GM19238 (cell line): ENCODE measurements around the gene IL2RA.

ENCODE experiments used
- DNase-seq: peaks from one replicate; pipeline ENCODE4 v3.0.0; 2011; ENCODE audit warnings: low spot score; ENCODE audit not compliant: insufficient read length

Gene IL2RA

GRCh38 chr10:5988336-5988920 is 73.7 kb downstream of the IL2RA start:
- no peak for DNase-seq

- no peak for DNase-seq
These were observed 74.4 kb downstream of the IL2RA start for GRCh38 chr10:5987747-5988146.

- DNase-seq, result no peak
These were observed 77.1 kb downstream of the IL2RA start for GRCh38 chr10:5985029-5985428.

- no peak for DNase-seq
These were observed 78.4 kb downstream of the IL2RA start for GRCh38 chr10:5983774-5984173.

- DNase-seq, result no peak
These were observed 80.6 kb downstream of the IL2RA start for GRCh38 chr10:5981529-5981928.

GRCh38 chr10:5978230-5978489 is 84.0 kb downstream of the IL2RA start:
- DNase-seq, result no peak

- DNase-seq, result peak; percentile 90
These were observed 84.5 kb downstream of the IL2RA start, which contains the start of gene IL15RA for GRCh38 chr10:5977471-5978229. Gene IL15RA, minus strand, starts transcription at chr10:5977543. Its CDS starts 51 bp downstream, at chr10:5977492.

- peak; percentile 35 for DNase-seq
These were observed 85.4 kb downstream of the IL2RA start for GRCh38 chr10:5976512-5977470.

GRCh38 chr10:5975641-5976473 is 86.3 kb downstream of the IL2RA start:
- peak; percentile 65 for DNase-seq

- no peak for DNase-seq
These were observed 89.1 kb downstream of the IL2RA start for GRCh38 chr10:5973069-5973468.

GRCh38 chr10:5971886-5972285 is 90.3 kb downstream of the IL2RA start:
- DNase-seq, result no peak

GRCh38 chr10:5971315-5971832 is 90.8 kb downstream of the IL2RA start:
- DNase-seq, result no peak

GRCh38 chr10:5970527-5970926 is 91.6 kb downstream of the IL2RA start:
- no peak for DNase-seq

- no peak for DNase-seq
These were observed 92.1 kb downstream of the IL2RA start for GRCh38 chr10:5970066-5970465.

- no peak for DNase-seq
These were observed 93.3 kb downstream of the IL2RA start for GRCh38 chr10:5968681-5969453.

- no peak for DNase-seq
These were observed 94.0 kb downstream of the IL2RA start for GRCh38 chr10:5968037-5968680.

- no peak for DNase-seq
These were observed 96.9 kb downstream of the IL2RA start for GRCh38 chr10:5965266-5965665.

GRCh38 chr10:5964736-5965135 is 97.4 kb downstream of the IL2RA start:
- DNase-seq, result no peak

- DNase-seq, result no peak
These were observed 98.6 kb downstream of the IL2RA start for GRCh38 chr10:5963591-5963990.

- DNase-seq, result no peak
These were observed 99.1 kb downstream of the IL2RA start for GRCh38 chr10:5963071-5963470.
